Measurements from ENCODE around the gene DLG5. TPM values are rescaled to one million over a fixed set of nuclear protein-coding genes. Genes with fewer than 3 reads are reported as not detected.
"Not testable (repeated sequence)": the region's sequence is repeated elsewhere in the genome, so short reads cannot be mapped to it uniquely, and the experiment has no call there.

Gene DLG5
- total RNA-seq, 4 donors from 2014 or later: 40.6 to 134 (median 61.5) TPM

DNA sequence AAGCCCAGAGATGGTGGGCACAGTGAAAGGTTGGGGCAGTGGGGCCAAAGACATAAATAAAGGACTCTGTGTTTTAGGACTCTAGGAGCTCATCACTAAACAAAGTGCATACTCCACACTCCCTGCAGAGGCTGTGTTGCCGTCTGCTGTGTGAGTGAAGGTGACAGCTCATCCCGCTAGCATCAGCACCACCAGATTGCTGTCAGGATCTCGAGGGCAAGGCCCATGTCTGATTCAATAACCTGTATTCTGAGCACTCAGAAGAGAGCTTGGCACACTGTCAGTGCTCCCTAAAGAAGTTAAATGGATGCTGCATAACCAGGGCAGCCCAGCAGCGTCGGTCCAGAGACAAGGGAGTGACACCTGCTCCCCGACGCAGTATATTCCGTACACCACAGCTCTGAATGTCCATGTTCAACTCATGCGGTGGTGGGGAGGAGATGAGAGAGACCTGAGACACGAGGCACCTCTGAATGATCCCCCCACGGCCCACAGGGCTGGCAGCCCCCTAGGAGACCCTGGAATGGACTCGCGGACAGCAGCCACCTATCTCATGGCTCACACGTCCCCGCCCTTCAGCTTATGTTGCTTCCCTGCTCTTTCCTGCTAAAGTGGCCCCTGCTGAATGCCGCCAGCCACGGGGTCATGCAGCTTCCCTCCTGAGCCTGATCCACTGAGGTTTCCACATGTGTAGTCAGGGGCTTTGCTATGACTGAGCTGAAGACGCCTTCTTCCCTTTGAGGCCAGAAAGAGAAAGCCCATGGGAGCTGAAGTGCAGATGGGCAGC, 156.3 kb downstream of the DLG5 start:
- TF ChIP-seq POLR2A (IDR thresholded peaks at IDR 0.05) (no peak), CTCF (IDR thresholded peaks at IDR 0.05) (no peak)
- no peaks in the 10 kb centered on the region for H3K4me1 ChIP-seq
- H3K27ac ChIP-seq: no peak overlapping the region
- no peaks in the 10 kb centered on the region for H3K36me3 ChIP-seq
- no peak for DNase-seq
- H3K4me3 ChIP-seq: no peak overlapping the region
- no peaks in the 10 kb centered on the region for H3K27me3 ChIP-seq
- no peaks in the 10 kb centered on the region for H3K9me3 ChIP-seq

- H3K4me3 ChIP-seq: no peak overlapping the region
- H3K9me3 ChIP-seq: no peaks in the 10 kb centered on the region
- H3K27me3 ChIP-seq: no peaks in the 10 kb centered on the region
- H3K4me1 ChIP-seq: no peaks in the 10 kb centered on the region
- no peak for DNase-seq
- TF ChIP-seq CTCF (IDR thresholded peaks at IDR 0.05) (no peak), POLR2A (IDR thresholded peaks at IDR 0.05) (no peak)
- H3K27ac ChIP-seq: no peak overlapping the region
- H3K36me3 ChIP-seq: no peaks in the 10 kb centered on the region
These were observed 158.5 kb downstream of the DLG5 start for GRCh38 chr10:77768039-77768438.

DNA sequence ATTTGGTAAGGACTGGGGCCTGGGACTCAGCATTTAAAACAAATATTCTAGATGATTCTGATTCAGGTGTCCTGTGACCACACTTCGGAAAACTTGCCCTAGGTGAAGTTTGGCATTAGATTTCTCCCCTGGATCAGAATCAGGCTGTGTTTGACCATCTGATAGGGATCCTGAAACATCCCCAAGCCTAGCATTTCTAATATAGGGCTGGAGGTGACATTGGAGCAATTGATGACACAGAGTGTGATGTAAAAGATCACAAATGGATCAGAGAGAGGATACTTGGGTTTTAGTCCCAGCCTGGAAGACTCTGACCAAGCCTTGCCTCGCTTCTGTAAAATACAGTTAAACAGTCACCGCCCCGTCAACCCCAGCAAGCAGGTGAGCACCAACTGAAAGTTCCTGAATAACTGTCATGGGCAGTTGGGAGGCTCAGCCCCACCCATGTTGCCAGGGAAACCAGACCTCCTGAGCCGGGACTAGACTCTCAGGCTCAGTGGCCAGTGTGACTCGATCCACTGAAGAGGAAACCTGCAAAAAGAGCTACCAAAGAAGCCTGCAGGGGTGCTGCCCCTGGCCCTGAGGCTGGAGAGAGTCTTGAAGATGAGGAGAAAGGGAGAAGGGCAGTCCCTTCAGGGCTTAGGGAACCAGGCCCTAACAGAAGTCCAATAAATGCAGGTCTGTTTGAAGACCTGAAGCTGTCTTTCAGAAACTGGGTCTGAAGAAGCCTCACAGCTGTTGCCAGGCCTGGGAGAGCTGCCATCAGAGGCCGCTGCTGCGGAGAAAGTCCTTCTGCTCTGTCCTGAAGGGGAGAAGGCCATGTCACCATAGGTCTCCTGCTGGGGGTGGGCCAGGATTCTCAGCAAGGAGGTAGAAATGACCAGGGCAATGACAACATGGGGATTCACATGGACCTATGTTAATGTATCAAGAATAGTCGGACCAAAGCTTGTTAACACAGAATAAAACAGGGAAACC, 162.8 kb downstream of the DLG5 start:
- Histone ChIP-seq H3K27me3 (no peaks in the 10 kb centered on the region), H3K4me3 (no peak overlapping the region), H3K4me1 (no peaks in the 10 kb centered on the region), H3K9me3 (no peaks in the 10 kb centered on the region), H3K36me3 (no peaks in the 10 kb centered on the region), H3K27ac (no peak overlapping the region)
- no peak for DNase-seq
- TF ChIP-seq POLR2A (IDR thresholded peaks at IDR 0.05) (no peak), CTCF (IDR thresholded peaks at IDR 0.05) (no peak)

DNA sequence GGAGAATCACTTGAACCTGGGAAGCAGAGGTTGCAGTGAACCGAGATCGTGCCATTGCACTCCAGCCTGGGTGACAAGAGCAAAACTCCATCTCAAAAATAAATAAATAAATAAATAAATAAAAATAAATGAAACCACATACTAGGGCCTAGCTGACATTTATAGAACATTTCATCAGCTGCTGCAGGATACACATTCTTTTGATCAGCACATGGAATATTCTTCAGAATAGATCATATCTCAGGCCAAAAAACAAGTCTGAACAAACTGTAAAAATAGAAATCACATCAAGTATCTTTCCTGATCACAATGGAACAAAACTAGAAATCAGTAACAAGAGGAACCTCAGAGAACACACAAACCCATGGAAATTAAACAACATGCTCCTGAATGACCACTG, 168.1 kb downstream of the DLG5 start:
- DNase-seq, H3K9me3 ChIP-seq, H3K27me3 ChIP-seq, H3K4me3 ChIP-seq, H3K27ac ChIP-seq, H3K36me3 ChIP-seq, H3K4me1 ChIP-seq: not testable (repeated sequence)

- peak in 4 of 6 experiments; percentile 21 to 51 (median 38) for TF ChIP-seq CTCF (IDR thresholded peaks at IDR 0.05)
- no peak for TF ChIP-seq POLR2A (IDR thresholded peaks at IDR 0.05)
These were observed 170.0 kb downstream of the DLG5 start for GRCh38 chr10:77756319-77757232.

More at GRCh38 chr10:77756319-77757232, 170.0 kb downstream of the DLG5 start:
- DNase-seq: no peak
- no peaks in the 10 kb centered on the region for H3K36me3 ChIP-seq
- H3K9me3 ChIP-seq: no peaks in the 10 kb centered on the region
- no peak overlapping the region for H3K27ac ChIP-seq
- no peaks in the 10 kb centered on the region for H3K27me3 ChIP-seq
- H3K4me1 ChIP-seq: no peaks in the 10 kb centered on the region
- H3K4me3 ChIP-seq: no peak overlapping the region

Data from Peyer's patch (tissue), 4 donors.